Testis (tissue), 3 donors: ENCODE measurements around the gene CCDC70. TPM values are rescaled to one million over a fixed set of nuclear protein-coding genes. Genes with fewer than 3 reads are reported as not detected.

Source experiments
- DNase-seq: peaks from one replicate; pipeline ENCODE4 v3.0.0-alpha.2; 2019
- H3K27ac ChIP-seq, 2 donors: fragments of 200-600 bp; sonication (generic); one replicate each; pipeline ENCODE4 v1.5.1; 2019
- H3K27me3 ChIP-seq: fragments of 200-600 bp; sonication (generic); one replicate; pipeline ENCODE4 v1.5.1; 2019
- H3K36me3 ChIP-seq: fragments of 200-600 bp; sonication (generic); one replicate; pipeline ENCODE4 v1.5.1; 2017; ENCODE audit warnings: low read depth; ENCODE audit errors: missing control alignments
- H3K4me1 ChIP-seq: fragments of 200-600 bp; sonication (generic); one replicate; pipeline ENCODE4 v1.5.1; 2019
- H3K4me3 ChIP-seq, 2 donors: fragments of 200-600 bp; sonication (generic); one replicate each; pipeline ENCODE4 v1.5.1; 2017 to 2019
- H3K9me3 ChIP-seq: fragments of 200-600 bp; sonication (generic); one replicate; pipeline ENCODE4 v1.5.1; 2017
- CTCF ChIP-seq, 3 experiments: fragments of 450-650 bp in 2 of 3; fragments of 200-600 bp in 1 of 3; sonication (generic) in 1 of 3; IDR thresholded peaks; one replicate each; pipeline ENCODE4 v1.5.1; 2016 to 2019; ENCODE audit warnings: antibody characterized with exemption in 3 of 3, mild to moderate bottlenecking in 2 of 3, moderate library complexity in 1 of 3
- POLR2A ChIP-seq: fragments of 450-650 bp; IDR thresholded peaks from one replicate; pipeline ENCODE4 v1.6.1; 2017; ENCODE audit warnings: antibody characterized with exemption, mild to moderate bottlenecking, moderate library complexity
- WGBS, 2 donors: methylation state at CpG; one replicate each; pipeline ENCODE4 v1.1.5; 2018; 5-methylcytosine and 5-hydroxymethylcytosine counted together
- intact Hi-C: fragments of 100-400 bp; cut with DNase I; formaldehyde crosslinking; loops from one replicate; pipeline ENCODE4 v1.15.1; 2023; ENCODE audit warnings: low total_unique reads
- polyA plus RNA-seq: library from polyadenylated mRNA; stranded (reverse); fragments of 350-450 nt; fragmentation: Illumina TruSeq; extraction: RNeasy Lipid Tissue Mini Kit (QIAGEN cat#74804); gene quantifications from one replicate; pipeline ENCODE4 v1.2.3, GENCODE V29; 2014; ENCODE audit warnings: low read depth, low replicate concordance; ENCODE audit not compliant: insufficient read depth
- total RNA-seq, 2 donors: library from RNA; depleted of rRNA; stranded (reverse); fragments of >200 nt; gene quantifications; one replicate each; pipeline ENCODE4 v1.2.3, GENCODE V29; 2016

The CCDC70 gene
- total and polyA plus RNA-seq, 3 donors from 2014 or later: 35.7 to 175 (median 82.2) TPM

- Histone ChIP-seq H3K27me3 (no peaks in the 10 kb centered on the region), H3K4me1 (no peaks in the 10 kb centered on the region), H3K36me3 (no peaks in the 10 kb centered on the region), H3K27ac (no peak overlapping the region), H3K9me3 (no peaks in the 10 kb centered on the region), H3K4me3 (no peak overlapping the region)
- no peak for DNase-seq
- TF ChIP-seq CTCF (IDR thresholded peaks at IDR 0.05) (no peak), POLR2A (no peak)
- intact Hi-C loops: no loop called here
- 89 to 90% methylated on average over 8 to 10 of the region's 10 CpGs for WGBS, 2 donors
Measured at GRCh38 chr13:51839711-51840540, 21.8 kb upstream of the CCDC70 start.

- Histone ChIP-seq H3K4me3 (no peak overlapping the region), H3K27ac (no peak overlapping the region), H3K9me3 (no peaks in the 10 kb centered on the region), H3K36me3 (no peaks in the 10 kb centered on the region), H3K27me3 (no peaks in the 10 kb centered on the region), H3K4me1 (no peaks in the 10 kb centered on the region)
- DNase-seq: no peak
- intact Hi-C loops: no loop called here
- 79 to 95% methylated on average over 6 of the region's 6 CpGs for WGBS, 2 donors
- TF ChIP-seq CTCF (IDR thresholded peaks at IDR 0.05) (no peak), POLR2A (no peak)
Measured at GRCh38 chr13:51840917-51841316, 20.9 kb upstream of the CCDC70 start.

GRCh38 chr13:51841732-51842131, 20.0 kb upstream of the CCDC70 start:
- intact Hi-C loops: no loop called here
- Histone ChIP-seq H3K4me1 (no peaks in the 10 kb centered on the region), H3K27me3 (no peaks in the 10 kb centered on the region), H3K4me3 (no peak overlapping the region), H3K9me3 (no peaks in the 10 kb centered on the region), H3K27ac (no peak overlapping the region), H3K36me3 (no peaks in the 10 kb centered on the region)
- 85 to 88% methylated on average over 6 of the region's 6 CpGs for WGBS, 2 donors
- TF ChIP-seq CTCF (IDR thresholded peaks at IDR 0.05): no peak
- TF ChIP-seq POLR2A: no peak
- DNase-seq: no peak

GRCh38 chr13:51843529-51843928, 18.2 kb upstream of the CCDC70 start:
- Histone ChIP-seq H3K9me3 (no peaks in the 10 kb centered on the region), H3K4me1 (no peaks in the 10 kb centered on the region), H3K27me3 (no peaks in the 10 kb centered on the region), H3K36me3 (no peaks in the 10 kb centered on the region), H3K27ac (no peak overlapping the region), H3K4me3 (no peak overlapping the region)
- intact Hi-C loops: no loop called here
- no peak for DNase-seq
- TF ChIP-seq POLR2A (no peak), CTCF (IDR thresholded peaks at IDR 0.05) (no peak)
- WGBS, 2 donors: 64 to 80% methylated on average over 3 of the region's 3 CpGs
